GM12892 (cell line): Measurements from ENCODE around the gene FAM76B.

Experiments used
- POLR2A ChIP-seq: IDR thresholded peaks from 2 replicates; pipeline ENCODE4 v1.6.1; 2011; ENCODE audit warnings: low read depth, low read length, control low read depth
- POLR2AphosphoS5 ChIP-seq: IDR thresholded peaks from 2 replicates; pipeline ENCODE4 v1.6.1; 2011; ENCODE audit warnings: low read depth, low read length, control low read depth
- TAF1 ChIP-seq: IDR thresholded peaks from 2 replicates; pipeline ENCODE4 v1.6.1; 2011; ENCODE audit warnings: low read depth, mild to moderate bottlenecking, control low read depth, low read length, borderline replicate concordance

DNA sequence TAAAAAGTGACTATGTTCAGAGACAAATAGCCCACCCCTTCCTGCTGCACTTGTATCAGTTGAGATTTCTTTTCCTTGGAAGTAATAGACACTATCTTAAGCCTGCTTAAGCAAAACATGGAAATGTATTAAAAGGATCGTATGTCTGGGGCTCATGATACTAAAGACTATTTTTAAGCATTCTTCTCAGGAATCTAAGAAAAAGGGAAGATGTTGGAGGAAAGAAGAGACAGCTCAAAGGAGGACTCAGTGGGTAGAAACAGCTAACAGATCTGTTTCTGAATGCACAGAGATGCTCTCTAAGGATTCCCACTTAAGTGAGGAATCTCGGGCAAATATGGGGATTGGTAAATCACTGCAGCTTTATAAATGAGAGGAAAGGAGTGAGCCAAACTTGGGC, 62.5 kb downstream of the FAM76B start:
- TF ChIP-seq TAF1 (no peak), POLR2A (no peak), POLR2AphosphoS5 (no peak)
